ENCODE data around the gene PTGDR. TPM values are rescaled to one million over a fixed set of nuclear protein-coding genes. Genes with fewer than 3 reads are reported as not detected.

PTGDR gene
- total and polyA plus RNA-seq, 7 donors, result 0.28 to 8.2 (median 0.93) TPM; not detected in 1

DNA sequence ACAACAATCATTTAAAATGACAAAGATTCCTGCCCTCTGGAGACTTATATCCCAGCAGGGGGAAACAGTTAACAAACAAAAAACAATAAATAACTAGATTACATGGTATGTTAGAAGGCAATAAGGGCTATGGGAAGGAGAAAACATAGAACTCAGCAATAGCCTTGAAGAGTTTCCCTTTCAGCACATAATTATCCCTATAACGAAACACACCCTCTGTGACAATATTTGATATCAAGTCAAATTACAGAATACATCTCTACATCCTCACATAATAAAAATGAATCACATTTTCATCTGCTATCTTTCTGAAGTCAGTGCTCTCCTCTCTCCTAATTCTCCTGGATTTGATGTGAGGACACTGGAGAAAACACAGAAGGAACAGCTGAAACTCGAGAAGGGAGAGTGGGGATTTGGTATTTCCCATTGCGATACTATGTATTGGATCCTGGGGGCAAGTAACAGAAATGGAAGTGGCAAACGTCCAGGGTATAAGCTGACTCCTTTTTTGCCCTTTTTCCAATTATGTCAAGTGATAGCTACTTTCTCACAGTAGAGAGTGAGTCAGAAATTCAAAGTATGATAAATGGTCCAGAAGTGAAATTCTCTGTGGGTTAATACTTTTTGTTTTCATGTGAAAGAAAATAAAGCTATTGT is 36.9 kb downstream of the PTGDR start:
- Histone ChIP-seq H3K27ac (no peak overlapping the region), H3K36me3 (no peaks in the 10 kb centered on the region), H3K4me3 (no peak overlapping the region), H3K4me1 (no peaks in the 10 kb centered on the region), H3K9me3 (no peaks in the 10 kb centered on the region), H3K27me3 (no peaks in the 10 kb centered on the region)
- no peak for DNase-seq
- WGBS, 2 donors, result 41 to 72% methylated on average over 4 of the region's 4 CpGs
- TF ChIP-seq POLR2AphosphoS5 (IDR thresholded peaks at IDR 0.05) (no peak), EP300 (IDR thresholded peaks at IDR 0.05) (no peak), POLR2A (IDR thresholded peaks at IDR 0.05) (no peak), CTCF (IDR thresholded peaks at IDR 0.05) (no peak)
- intact Hi-C loops (cut with DNase I), result no loop called here

DNA sequence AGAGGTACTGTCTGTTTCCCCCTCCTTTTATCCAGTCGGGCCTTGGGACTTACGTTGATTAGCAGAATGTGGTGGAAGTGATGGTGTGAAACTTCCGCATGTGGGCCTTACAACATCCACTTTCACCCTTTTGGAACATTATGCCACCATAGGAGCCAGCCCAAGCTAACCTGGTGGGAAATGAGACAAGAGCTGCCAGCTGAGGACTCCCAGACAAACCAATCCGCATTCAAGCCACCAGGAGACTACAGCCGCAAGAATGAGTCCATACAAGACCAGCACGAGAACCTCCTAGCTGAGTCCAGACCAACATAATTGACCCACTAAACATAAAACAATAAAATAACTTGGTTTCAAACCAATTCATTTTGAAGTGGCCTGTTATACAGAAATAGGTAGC is 37.5 kb downstream of the PTGDR start:
- 91 to 92% methylated on average over 6 of the region's 6 CpGs for WGBS, 2 donors
- TF ChIP-seq CTCF (IDR thresholded peaks at IDR 0.05) (no peak), POLR2AphosphoS5 (IDR thresholded peaks at IDR 0.05) (no peak)
- intact Hi-C loops (cut with DNase I), result no loop called here

DNA sequence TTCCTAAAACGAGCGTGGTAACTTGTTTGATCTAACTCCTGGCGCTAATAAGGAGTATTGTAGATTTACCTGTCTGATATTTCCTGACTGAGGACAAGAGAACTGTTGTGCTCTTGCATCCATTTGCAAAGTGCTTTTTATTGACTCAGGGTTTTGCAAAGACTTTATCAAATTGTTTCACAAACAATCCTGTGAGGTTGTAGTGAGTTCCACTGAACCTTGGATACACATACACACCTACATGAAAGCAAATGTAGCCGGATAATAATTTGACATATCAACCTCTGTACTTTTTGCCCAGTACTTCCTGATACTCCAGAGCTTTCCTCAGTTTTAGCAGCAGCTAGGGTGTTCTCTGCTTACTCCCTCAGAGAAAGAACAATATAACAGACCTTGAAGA is 39.9 kb downstream of the PTGDR start:
- no peaks in the 10 kb centered on the region for H3K36me3 ChIP-seq
- peaks cover 0 to 5% (median 0%) of the 10 kb centered on the region in 3 donors for H3K27me3 ChIP-seq
- H3K27ac ChIP-seq, result no peak overlapping the region
- DNase-seq, result no peak
- no peak overlapping the region for H3K4me3 ChIP-seq
- no peaks in the 10 kb centered on the region for H3K9me3 ChIP-seq
- TF ChIP-seq POLR2AphosphoS5 (IDR thresholded peaks at IDR 0.05) (no peak), POLR2A (IDR thresholded peaks at IDR 0.05) (no peak)
- intact Hi-C loops (cut with DNase I), result no loop called here
- H3K4me1 ChIP-seq, result no peaks in the 10 kb centered on the region
- WGBS, 2 donors, result 21 to 73% methylated on average over 4 of the region's 4 CpGs

More for the DNA sequence above, 37.5 kb downstream of the PTGDR start:
- Histone ChIP-seq H3K27ac (no peak overlapping the region), H3K27me3 (no peaks in the 10 kb centered on the region), H3K36me3 (no peaks in the 10 kb centered on the region), H3K4me1 (no peaks in the 10 kb centered on the region), H3K4me3 (no peak overlapping the region), H3K9me3 (no peaks in the 10 kb centered on the region)
- no peak for DNase-seq

- Histone ChIP-seq H3K27ac (no peak overlapping the region), H3K36me3 (no peaks in the 10 kb centered on the region), H3K27me3 (peaks cover 0 to 5% (median 0%) of the 10 kb centered on the region in 3 donors), H3K4me3 (no peak overlapping the region), H3K9me3 (no peaks in the 10 kb centered on the region), H3K4me1 (peaks cover 0 to 2% (median 0%) of the 10 kb centered on the region in 4 donors)
- TF ChIP-seq EP300 (IDR thresholded peaks at IDR 0.05) (no peak), POLR2A (IDR thresholded peaks at IDR 0.05) (no peak), POLR2AphosphoS5 (IDR thresholded peaks at IDR 0.05) (no peak), CTCF (IDR thresholded peaks at IDR 0.05) (no peak)
- 65 to 78% methylated on average over 2 of the region's 2 CpGs for WGBS, 2 donors
- intact Hi-C loops (cut with DNase I), result no loop called here
- DNase-seq, result no peak
These were observed 40.4 kb downstream of the PTGDR start for GRCh38 chr14:52307905-52308304.

DNA sequence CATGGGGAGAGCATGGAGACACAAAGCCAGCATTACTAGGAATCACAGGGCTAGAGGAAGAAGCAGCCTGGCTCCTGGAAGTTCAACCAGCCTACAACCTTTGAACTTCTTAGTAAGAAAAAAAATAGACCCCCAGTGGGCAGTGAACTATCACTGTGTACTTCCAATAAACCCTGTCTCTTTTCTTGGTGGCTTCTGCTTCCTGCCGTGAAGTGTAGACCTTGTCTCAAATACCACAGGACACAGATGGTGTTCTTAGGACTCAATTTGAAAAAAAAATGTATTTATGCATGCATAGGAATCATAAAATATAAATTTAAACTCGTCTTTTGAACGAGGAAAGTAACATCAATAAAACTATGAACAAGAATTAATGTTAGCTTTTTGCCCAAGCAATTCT is 43.0 kb downstream of the PTGDR start:
- Histone ChIP-seq H3K4me3 (no peak overlapping the region), H3K27me3 (peaks cover 0 to 32% (median 15%) of the 10 kb centered on the region in 3 donors), H3K27ac (no peak overlapping the region), H3K36me3 (no peaks in the 10 kb centered on the region), H3K9me3 (no peaks in the 10 kb centered on the region), H3K4me1 (peaks cover 0 to 25% (median 19%) of the 10 kb centered on the region in 4 donors)
- WGBS, 2 donors, result 50 to 78% methylated on average over 3 of the region's 3 CpGs
- intact Hi-C loops (cut with DNase I), result loop anchor here (5.0 kb wide), 1 partner anchor 42 kb away; no protein-coding TSS in a partner anchor
- DNase-seq, result no peak
- no peak for TF ChIP-seq CTCF (IDR thresholded peaks at IDR 0.05)

Data from sigmoid colon (tissue), 7 donors.